H1 (cell line): ENCODE results near the gene RNF151. TPM values are rescaled to one million over a fixed set of nuclear protein-coding genes. Genes with fewer than 3 reads are reported as not detected.
A peak's percentile ranks its signal among the peaks of the same experiment; 100 is the strongest.

Source experiments
- CTCF ChIA-PET: fragments of 300-600 bp; sonication (Branson Sonifier 250); formaldehyde crosslinking; loops from one replicate; lab custom pipeline; 2021; ENCODE audit not compliant: partially characterized antibody; lab: Charles Lee
- POLR2A ChIA-PET: fragments of 300-600 bp; sonication (Branson Sonifier 250); formaldehyde crosslinking; loops from one replicate; lab custom pipeline; 2021; ENCODE audit warnings: inconsistent platforms; ENCODE audit not compliant: partially characterized antibody; lab: Charles Lee
- DNase-seq, 2 experiments: peaks; one replicate each; pipeline versions ENCODE4 v3.0.0 to v3.0.0-alpha.2; 2010 to 2022; ENCODE audit warnings: low spot score in 2 of 2, low read depth in 1 of 2, mixed read lengths in 1 of 2
- FAIRE-seq: peaks from 2 replicates; lab custom pipeline; 2011; peaks lifted over from hg19 to GRCh38; lab: Jason Lieb, UNC
- H2AFZ ChIP-seq: 2 replicates; pipeline ENCODE4 v1.8.1; 2012; ENCODE audit warnings: low read length, inconsistent platforms
- H2AK5ac ChIP-seq: 2 replicates; pipeline ENCODE4 v1.6.1; 2013; ENCODE audit warnings: low read depth, low read length
- H2BK120ac ChIP-seq: replicated peaks from 2 replicates; pipeline ENCODE3; 2013; ENCODE audit warnings: low read depth, low read length, inconsistent platforms
- H2BK12ac ChIP-seq: 2 replicates; pipeline ENCODE4 v1.6.1; 2013; ENCODE audit warnings: low read depth, low read length
- H2BK15ac ChIP-seq: 2 replicates; pipeline ENCODE4 v1.6.1; 2013; ENCODE audit warnings: low read length
- H2BK20ac ChIP-seq: 2 replicates; pipeline ENCODE4 v1.6.1; 2013; ENCODE audit warnings: low read length
- H2BK5ac ChIP-seq: 2 replicates; pipeline ENCODE4 v1.6.1; 2013; ENCODE audit warnings: low read depth, low read length
- H3K14ac ChIP-seq: 2 replicates; pipeline ENCODE4 v1.6.1; 2013; ENCODE audit warnings: inconsistent platforms; ENCODE audit not compliant: insufficient read length
- H3K18ac ChIP-seq: 2 replicates; pipeline ENCODE4 v1.6.1; 2013; ENCODE audit warnings: low read length; ENCODE audit errors: extremely low read depth
- H3K23ac ChIP-seq: 2 replicates; pipeline ENCODE4 v1.6.1; 2013; ENCODE audit warnings: inconsistent platforms; ENCODE audit not compliant: insufficient read length
- H3K23me2 ChIP-seq: 2 replicates; pipeline ENCODE4 v1.6.1; 2013; ENCODE audit warnings: low read depth, low read length
- H3K27ac ChIP-seq: 2 replicates; pipeline ENCODE4 v1.6.1; 2011; ENCODE audit warnings: low read depth, low read length, inconsistent platforms
- H3K27me3 ChIP-seq, 4 experiments: replicated peaks in 1 of 4; 1 replicate in 1 of 4; 2 replicates in 3 of 4; pipeline versions ENCODE4 v1.6.1 to v1.8.1; 2011 to 2013; ENCODE audit warnings: low read length in 3 of 4, mild to moderate bottlenecking in 3 of 4, inconsistent platforms in 2 of 4, mixed read lengths in 2 of 4, moderate library complexity in 1 of 4; ENCODE audit not compliant: control insufficient read depth in 3 of 4, insufficient read depth in 3 of 4; ENCODE audit errors: extremely low read depth in 1 of 4
- H3K36me3 ChIP-seq, 4 experiments: 2 replicates each; pipeline versions ENCODE4 v1.6.1 to v1.8.1; 2011 to 2013; ENCODE audit warnings: mild to moderate bottlenecking in 4 of 4, low read length in 3 of 4, moderate library complexity in 2 of 4, control low read depth in 1 of 4, inconsistent platforms in 1 of 4; ENCODE audit not compliant: insufficient read depth in 4 of 4, control insufficient read depth in 2 of 4
- H3K4ac ChIP-seq: replicated peaks from 2 replicates; pipeline ENCODE3; 2013; ENCODE audit warnings: low read length, low read depth, mixed read lengths, inconsistent platforms; ENCODE audit not compliant: insufficient read length
- H3K4me1 ChIP-seq, 4 experiments: replicated peaks in 1 of 4; 1 replicate in 1 of 4; 2 replicates in 3 of 4; pipeline versions ENCODE4 v1.6.1 to v1.8.1; 2011 to 2013; ENCODE audit warnings: low read length in 3 of 4, inconsistent platforms in 2 of 4, mixed read lengths in 1 of 4; ENCODE audit not compliant: insufficient read depth in 4 of 4, control insufficient read depth in 3 of 4
- H3K4me2 ChIP-seq, 2 experiments: 2 replicates each; pipeline versions ENCODE4 v1.6.1 to v1.8.1; 2011 to 2013; ENCODE audit warnings: low read depth in 2 of 2, low read length in 2 of 2, control low read depth in 1 of 2, inconsistent platforms in 1 of 2, mild to moderate bottlenecking in 1 of 2; ENCODE audit not compliant: insufficient read depth in 1 of 2
- H3K4me3 ChIP-seq, 4 experiments: fragments of 200-600, 300-600 bp in 1 of 4; sonication (generic), shearing (Covaris generic), sonication (Bioruptor Twin) in 1 of 4; 2 replicates each; pipeline versions ENCODE4 v1.5.1 to v1.8.1; 2011 to 2016; ENCODE audit warnings: low read length in 4 of 4, low read depth in 3 of 4, control low read depth in 2 of 4, inconsistent platforms in 2 of 4, mild to moderate bottlenecking in 2 of 4, mixed read lengths in 1 of 4, moderate library complexity in 1 of 4; ENCODE audit not compliant: insufficient read depth in 2 of 4; ENCODE audit errors: extremely low read depth in 1 of 4
- H3K56ac ChIP-seq: replicated peaks from 2 replicates; pipeline ENCODE3; 2013; ENCODE audit warnings: low read depth, mild to moderate bottlenecking, mixed read lengths, low read length, inconsistent platforms; ENCODE audit not compliant: insufficient read length
- H3K79me1 ChIP-seq: 2 replicates; pipeline ENCODE4 v1.6.1; 2013; ENCODE audit warnings: low read depth, low read length, control low read depth
- H3K79me2 ChIP-seq, 2 experiments: 2 replicates each; pipeline versions ENCODE4 v1.6.1 to v1.8.1; 2012 to 2013; ENCODE audit warnings: low read length in 2 of 2, mild to moderate bottlenecking in 2 of 2, inconsistent platforms in 1 of 2; ENCODE audit not compliant: insufficient read depth in 2 of 2, control insufficient read depth in 1 of 2
- H3K9ac ChIP-seq, 4 experiments: replicated peaks in 1 of 4; 1 replicate in 1 of 4; 2 replicates in 3 of 4; pipeline versions ENCODE4 v1.6.1 to v1.8.1; 2011 to 2013; ENCODE audit warnings: low read depth in 3 of 4, low read length in 3 of 4, control low read depth in 2 of 4, mild to moderate bottlenecking in 2 of 4, moderate library complexity in 2 of 4, inconsistent platforms in 1 of 4; ENCODE audit errors: extremely low read depth in 1 of 4
- H3K9me3 ChIP-seq, 2 experiments: 2 replicates each; pipeline versions ENCODE4 v1.6.1 to v1.8.1; 2012 to 2013; ENCODE audit warnings: mild to moderate bottlenecking in 2 of 2, moderate library complexity in 2 of 2, control low read depth in 1 of 2, inconsistent platforms in 1 of 2, low read depth in 1 of 2, low read length in 1 of 2, mixed read lengths in 1 of 2; ENCODE audit not compliant: insufficient read depth in 2 of 2
- H4K20me1 ChIP-seq, 2 experiments: replicated peaks in 1 of 2; 2 replicates each; pipeline versions ENCODE3 to v1.8.1; 2011 to 2013; ENCODE audit warnings: inconsistent platforms in 2 of 2, low read length in 2 of 2, mild to moderate bottlenecking in 1 of 2; ENCODE audit not compliant: insufficient read depth in 2 of 2, control insufficient read depth in 1 of 2
- H4K5ac ChIP-seq: 2 replicates; pipeline ENCODE4 v1.6.1; 2013; ENCODE audit warnings: low read length, low read depth, mixed read lengths, inconsistent platforms; ENCODE audit not compliant: insufficient read length
- H4K8ac ChIP-seq: 2 replicates; pipeline ENCODE4 v1.8.0; 2013; ENCODE audit warnings: mild to moderate bottlenecking, moderate library complexity, low read length, inconsistent platforms; ENCODE audit not compliant: insufficient read depth; ENCODE audit errors: extremely low read depth
- H4K91ac ChIP-seq: replicated peaks from 2 replicates; pipeline ENCODE3; 2013; ENCODE audit warnings: low read length, mixed read lengths, inconsistent platforms; ENCODE audit not compliant: insufficient read length
- EGR1 ChIP-seq: IDR thresholded peaks from 2 replicates; pipeline ENCODE4 v1.6.1; 2011; ENCODE audit warnings: low read depth, low read length, borderline replicate concordance
- HDAC2 ChIP-seq, 2 experiments: fragments of 300-600 bp in 1 of 2; sonication (generic) in 1 of 2; IDR thresholded peaks; 2 replicates each; pipeline ENCODE4 v1.6.1; 2011 to 2012; ENCODE audit warnings: low read depth in 2 of 2, low read length in 2 of 2, mild to moderate bottlenecking in 2 of 2, moderate library complexity in 2 of 2, borderline replicate concordance in 1 of 2, inconsistent platforms in 1 of 2
- POLR2A ChIP-seq, 2 experiments: IDR thresholded peaks; 1 replicate in 1 of 2; 2 replicates in 1 of 2; pipeline ENCODE4 v1.6.1; 2011; ENCODE audit warnings: low read depth in 2 of 2, low read length in 2 of 2, mild to moderate bottlenecking in 2 of 2; ENCODE audit errors: control extremely low read depth in 1 of 2
- POLR2AphosphoS5 ChIP-seq: IDR thresholded peaks from 2 replicates; pipeline ENCODE4 v1.6.1; 2011; ENCODE audit warnings: low read depth, low read length
- SAP30 ChIP-seq: fragments of 300-600 bp; sonication (generic); IDR thresholded peaks from 2 replicates; pipeline ENCODE4 v1.7.1; 2012; ENCODE audit warnings: low read length, moderate library complexity, mild to moderate bottlenecking, inconsistent platforms; ENCODE audit not compliant: insufficient read depth, insufficient replicate concordance
- SIN3A ChIP-seq, 2 experiments: IDR thresholded peaks in 1 of 2; conservative IDR thresholded peaks in 1 of 2; 2 replicates each; pipeline ENCODE4 v1.6.1; 2011 to 2012; ENCODE audit warnings: low read length in 2 of 2, improper control_type of control experiment in 1 of 2, low read depth in 1 of 2, mild to moderate bottlenecking in 1 of 2
- YY1 ChIP-seq: IDR thresholded peaks from 2 replicates; pipeline ENCODE4 v1.6.1; 2011; ENCODE audit warnings: low read depth, mild to moderate bottlenecking, low read length
- WGBS, 2 experiments: shearing (Covaris generic) in 1 of 2; methylation state at CpG; one replicate each; pipeline versions ENCODE4 v1.1.6 to v1.1.7; 2013 to 2015; ENCODE audit warnings: low lambda C conversion rate in 2 of 2, mixed read lengths in 2 of 2, inconsistent platforms in 1 of 2, low coverage in 1 of 2, missing lambda C conversion rate in 1 of 2; ENCODE audit not compliant: insufficient replicate concordance in 2 of 2, insufficient coverage in 1 of 2, insufficient read length in 1 of 2; ENCODE audit errors: extremely low coverage in 1 of 2, missing lambda C conversion rate in 1 of 2; 5-methylcytosine and 5-hydroxymethylcytosine counted together
- polyA plus RNA-seq, 7 experiments: library from polyadenylated mRNA; depleted of rRNA in 3 of 7; stranded (reverse) in 5 of 7; unstranded in 2 of 7; fragments of >200 nt in 5 of 7; fragments of 200-250 nt in 2 of 7; gene quantifications; 1 replicate in 5 of 7; 2 replicates in 1 of 7; 4 replicates in 1 of 7; pipeline versions ENCODE4 v1.2.1 to v1.2.3, GENCODE V29; 2011 to 2013; ENCODE audit warnings: missing spikeins in 2 of 7, mixed read lengths in 2 of 7
- total RNA-seq: library from RNA; stranded (reverse); fragmentation: NEBNext Ultra II Directional; extraction: Animal tissue kit (Norgen Biotek cat#: 25700); gene quantifications from 2 replicates; pipeline ENCODE4 v1.2.1, GENCODE V29; 2021

Gene RNF151
- total and polyA plus RNA-seq, 2 of the 8 experiments (the other 6 are each of a cell fraction or from before 2014, with no cell fraction given) = not detected

DNA sequence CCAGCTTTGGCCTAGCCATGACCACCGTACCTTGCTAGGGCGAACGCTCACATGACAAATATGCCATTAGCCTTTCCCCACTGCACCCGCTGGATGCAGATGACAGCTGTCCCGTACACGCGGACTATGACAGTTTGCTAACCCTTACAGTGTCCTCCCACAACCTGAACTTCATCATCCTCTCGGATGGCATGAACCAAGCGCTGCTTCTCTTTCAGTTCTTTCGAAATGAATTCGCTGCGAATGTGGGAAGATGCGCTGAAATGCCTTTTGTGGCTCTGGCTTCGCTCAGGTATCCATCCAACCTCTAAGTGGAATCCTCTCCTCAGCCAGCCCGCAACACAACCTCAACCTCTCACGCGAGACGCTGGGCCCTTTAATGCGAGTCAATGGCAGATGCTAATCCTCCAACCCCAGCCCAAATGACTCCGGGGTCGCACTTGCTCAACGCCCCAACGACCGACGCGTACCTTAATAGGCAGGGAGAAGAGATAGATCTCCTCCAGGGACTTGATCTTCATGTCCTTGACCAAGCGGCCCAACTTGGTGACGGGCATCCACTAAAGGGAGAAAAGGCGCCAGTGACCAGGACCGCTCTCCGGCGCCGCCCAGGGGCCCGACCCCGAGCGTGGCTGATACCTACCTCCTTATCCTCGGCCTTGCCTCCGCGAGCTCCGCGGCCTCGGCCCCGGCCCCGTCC is 2.7 kb upstream of the RNF151 start:
- peaks cover 12 to 17% of the 10 kb centered on the region in 2 experiments for H4K20me1 ChIP-seq
- peak overlapping the region; percentile 8 for H3K14ac ChIP-seq
- peaks cover 0 to 22% (median 5%) of the 10 kb centered on the region in 4 experiments; a peak in 5 of 7 replicates for H3K4me1 ChIP-seq
- peak overlapping the region; percentile 90 to 97 (median 93) for H3K9ac ChIP-seq
- peak overlapping the region; percentile 99 for H4K8ac ChIP-seq
- H3K4ac ChIP-seq = peak overlapping the region; percentile 74
- H2AFZ ChIP-seq = no peak overlapping the region
- peak overlapping the region; percentile 99 to 100 for H3K4me2 ChIP-seq
- peak overlapping the region; percentile 98 to 99 (median 98) for H3K4me3 ChIP-seq
- peak overlapping the region; percentile 94 for H3K27ac ChIP-seq
- peaks cover 10 to 38% of the 10 kb centered on the region in 2 experiments for H3K79me2 ChIP-seq
- CTCF ChIA-PET = interaction anchor here (0.5 to 3.0 kb wide), 6 partner anchors 12 to 97 kb away, joined by 3 to 9 read pairs (median 4); no protein-coding TSS in a partner anchor
- DNase-seq = no peak
- H3K36me3 ChIP-seq = peaks cover 17 to 34% (median 28%) of the 10 kb centered on the region in 4 experiments
- H2BK5ac ChIP-seq = peak overlapping the region; percentile 57
- no peak overlapping the region for H3K23ac ChIP-seq
- H3K79me1 ChIP-seq = peaks cover 11% of the 10 kb centered on the region
- no peak overlapping the region for H2BK12ac ChIP-seq
- peak overlapping the region; percentile 93 for H3K56ac ChIP-seq
- TF ChIP-seq POLR2AphosphoS5 = peak; percentile 54; the same call in 1 of the 2 replicates
- peak in 1 of 2 experiments; percentile 73; a peak in 1 of 4 replicates for TF ChIP-seq HDAC2 (IDR thresholded peaks at IDR 0.05; ENCODE audit: borderline replicate concordance in 1 of 2, low read depth in 2 of 2, low read length in 2 of 2)
- TF ChIP-seq YY1 = no peak
- no peak for TF ChIP-seq EGR1
- peak; percentile 30 to 59; a peak in 1 of 3 replicates for TF ChIP-seq POLR2A (IDR thresholded peaks at IDR 0.05; ENCODE audit: control extremely low read depth in 1 of 2, low read depth in 2 of 2, low read length in 2 of 2)
- TF ChIP-seq SAP30 = peak; percentile 95
- TF ChIP-seq SIN3A (conservative IDR thresholded peaks at IDR 0.05 in 1 of 2, IDR thresholded peaks at IDR 0.05 in 1 of 2; ENCODE audit: low read depth in 1 of 2, low read length in 2 of 2) = peak in 1 of 2 experiments; percentile 41; a peak in 2 of 4 replicates
- no peak for FAIRE-seq
- H2BK15ac ChIP-seq = no peak overlapping the region
- peak overlapping the region; percentile 30 for H4K5ac ChIP-seq
- no peaks in the 10 kb centered on the region; a peak in 1 of 7 replicates for H3K27me3 ChIP-seq
- H2BK120ac ChIP-seq = no peak overlapping the region
- 6% methylated on average over 26 of the region's 44 CpGs; no CpG with 5 or more reads in 1 of the 2 experiments for WGBS, 2 experiments
- H2AK5ac ChIP-seq = no peak overlapping the region; the same call in 1 of the 2 replicates
- peaks cover 18% of the 10 kb centered on the region for H3K23me2 ChIP-seq
- H4K91ac ChIP-seq = no peak overlapping the region
- H3K18ac ChIP-seq = peak overlapping the region; percentile 83; the same call in 1 of the 2 replicates
- no peak overlapping the region for H2BK20ac ChIP-seq
- no peaks in the 10 kb centered on the region for H3K9me3 ChIP-seq
- POLR2A ChIA-PET = interaction anchor here (0.6 to 19.8 kb wide), 63 partner anchors 6 to 544 kb away, joined by 3 to 736 read pairs (median 5); partner anchors contain the start of genes EME2, FAHD1, GFER and HAGH
